K562 (cell line): ENCODE measurements around the gene GDNF. TPM values are rescaled to one million over a fixed set of nuclear protein-coding genes. Genes with fewer than 3 reads are reported as not detected.

Experiments
- FOXJ2 ChIP-seq: fragments of 200-800 bp; sonication (Bioruptor generic); IDR thresholded peaks from 2 replicates; pipeline ENCODE4 v1.6.1; 2016; ENCODE audit warnings: missing genetic modification characterization, missing compliant biosample characterization
- NR1H2 ChIP-seq: sonication (generic); formaldehyde crosslinking; IDR thresholded peaks from 2 replicates; pipeline ENCODE4 v1.4.0; 2020; ENCODE audit warnings: mild to moderate bottlenecking, missing genetic modification reagents
- PTTG1 ChIP-seq: fragments of 450-650 bp; IDR thresholded peaks from 2 replicates; pipeline ENCODE4 v1.6.1; 2016; ENCODE audit warnings: low read depth, mild to moderate bottlenecking, missing genetic modification characterization, missing compliant biosample characterization
- SLC30A9 ChIP-seq: fragments of 250-450 bp; sonication (Bioruptor Pico); IDR thresholded peaks from 2 replicates; pipeline ENCODE4 v1.8.0; 2022; ENCODE audit warnings: mild to moderate bottlenecking, moderate library complexity
- TBP ChIP-seq: optimal IDR thresholded peaks from 2 replicates; pipeline ENCODE3; 2011; ENCODE audit warnings: low read depth, low read length, improper control_type of control experiment
- THRA ChIP-seq: fragments of 450-650 bp; IDR thresholded peaks from 2 replicates; pipeline ENCODE4 v1.6.1; 2017; ENCODE audit warnings: mild to moderate bottlenecking, moderate library complexity
- XRCC3 ChIP-seq: fragments of 450-650 bp; IDR thresholded peaks from 2 replicates; pipeline ENCODE4 v1.6.1; 2017; ENCODE audit warnings: mild to moderate bottlenecking, moderate library complexity
- ZBED1 ChIP-seq: IDR thresholded peaks from 2 replicates; pipeline ENCODE4 v1.6.1; 2014
- ZBTB1 ChIP-seq: sonication (generic); formaldehyde crosslinking; IDR thresholded peaks from 2 replicates; pipeline ENCODE4 v1.8.1; 2023; ENCODE audit warnings: missing genetic modification reagents, low read depth, mild to moderate bottlenecking, borderline replicate concordance
- ZBTB11 ChIP-seq, 3 experiments: fragments of 200-800 bp in 1 of 3; fragments of 250-450 bp in 1 of 3; fragments of 450-650 bp in 1 of 3; sonication (Bioruptor Pico) in 1 of 3; sonication (Bioruptor generic) in 1 of 3; formaldehyde crosslinking in 1 of 3; IDR thresholded peaks; 2 replicates each; pipeline versions ENCODE4 v1.6.1 to v1.8.0; 2016 to 2022; ENCODE audit warnings: mild to moderate bottlenecking in 2 of 3, missing genetic modification characterization in 2 of 3, missing compliant biosample characterization in 1 of 3, moderate library complexity in 1 of 3
- ZFP91 ChIP-seq: sonication (generic); formaldehyde crosslinking; IDR thresholded peaks from 2 replicates; pipeline ENCODE4 v1.8.0; 2022; ENCODE audit warnings: mild to moderate bottlenecking, missing genetic modification reagents
- ZNF12 ChIP-seq: sonication (generic); formaldehyde crosslinking; IDR thresholded peaks from 2 replicates; pipeline ENCODE4 v1.4.0; 2020; ENCODE audit warnings: mild to moderate bottlenecking, missing genetic modification reagents
- ZNF224 ChIP-seq: sonication (generic); formaldehyde crosslinking; IDR thresholded peaks from 2 replicates; pipeline ENCODE4 v1.8.0; 2022; ENCODE audit warnings: mild to moderate bottlenecking, missing genetic modification reagents
- ZNF347 ChIP-seq: fragments of 450-650 bp; formaldehyde crosslinking; IDR thresholded peaks from 2 replicates; pipeline ENCODE4 v1.4.0; 2020; ENCODE audit warnings: low read depth, mild to moderate bottlenecking, moderate library complexity
- polyA plus RNA-seq, 8 experiments: library from polyadenylated mRNA; depleted of rRNA in 4 of 8; stranded (reverse) in 5 of 8; unstranded in 3 of 8; fragments of >200 nt; fragmentation: Nextera tagmentation in 2 of 8; fragmentation: Illumina TruSeq in 1 of 8; extraction: Ambion mirVana in 2 of 8; extraction: Trizol in 1 of 8; gene quantifications; 2 replicates each; pipeline versions ENCODE4 v1.2.1 to v1.2.3, GENCODE V29; 2011 to 2014; ENCODE audit warnings: inconsistent platforms in 1 of 8, missing spikeins in 1 of 8
- total RNA-seq, 7 experiments: library from RNA; depleted of rRNA in 6 of 7; stranded (reverse); fragments of >200 nt in 6 of 7; fragmentation: Illumina TruSeq in 2 of 7; extraction: Trizol in 2 of 7; gene quantifications; 2 replicates each; pipeline versions ENCODE4 v1.2.1 to v1.2.3, GENCODE V29; 2011 to 2021; ENCODE audit warnings: low replicate concordance in 1 of 7
- TF ChIP-seq, protein P1 (sequence below): fragments of 450-650 bp; IDR thresholded peaks from 2 replicates; pipeline ENCODE4 v1.6.1; 2016
- TF ChIP-seq, protein P2 (sequence below), 3 experiments: fragments of 200-800 bp in 1 of 3; sonication (Bioruptor generic) in 1 of 3; sonication (generic) in 1 of 3; formaldehyde crosslinking in 1 of 3; IDR thresholded peaks; 2 replicates each; pipeline versions ENCODE4 v1.6.1 to v1.8.0; 2016 to 2022; ENCODE audit warnings: mild to moderate bottlenecking in 2 of 3, missing compliant biosample characterization in 2 of 3, missing genetic modification characterization in 2 of 3, missing genetic modification reagents in 1 of 3

Gene GDNF
- total and polyA plus RNA-seq, 9 of the 15 experiments (the other 6 are each of a cell fraction or from before 2014, with no cell fraction given), result not detected

DNA sequence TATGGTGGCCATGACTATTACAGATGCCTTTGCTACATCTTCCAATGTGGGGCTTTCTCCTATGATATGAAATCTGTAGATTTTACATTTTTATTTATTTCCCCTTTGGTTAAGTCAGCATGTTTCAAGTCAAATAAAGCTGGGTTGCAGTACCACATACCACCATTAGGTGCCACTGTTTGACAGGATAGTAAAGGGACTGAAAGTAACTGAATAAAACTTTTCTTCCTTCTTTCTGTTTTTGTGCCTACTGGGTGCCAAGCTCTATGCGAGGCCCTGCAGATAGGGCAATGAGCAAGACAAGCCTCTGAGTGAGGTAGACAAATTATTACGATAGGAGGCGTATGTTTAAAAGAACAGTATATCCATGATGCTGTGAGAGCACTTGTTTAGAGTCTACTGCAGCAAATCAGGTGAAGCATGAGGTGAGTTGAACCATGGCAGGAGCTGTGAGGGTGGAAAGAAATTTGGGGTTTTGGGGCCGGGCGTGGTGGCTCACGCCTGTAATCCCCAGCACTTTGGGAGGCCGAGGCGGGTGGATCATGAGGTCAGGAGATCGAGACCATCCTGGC lies 64.8 kb downstream of the GDNF start (continued):
- TF ChIP-seq, protein P1, sequence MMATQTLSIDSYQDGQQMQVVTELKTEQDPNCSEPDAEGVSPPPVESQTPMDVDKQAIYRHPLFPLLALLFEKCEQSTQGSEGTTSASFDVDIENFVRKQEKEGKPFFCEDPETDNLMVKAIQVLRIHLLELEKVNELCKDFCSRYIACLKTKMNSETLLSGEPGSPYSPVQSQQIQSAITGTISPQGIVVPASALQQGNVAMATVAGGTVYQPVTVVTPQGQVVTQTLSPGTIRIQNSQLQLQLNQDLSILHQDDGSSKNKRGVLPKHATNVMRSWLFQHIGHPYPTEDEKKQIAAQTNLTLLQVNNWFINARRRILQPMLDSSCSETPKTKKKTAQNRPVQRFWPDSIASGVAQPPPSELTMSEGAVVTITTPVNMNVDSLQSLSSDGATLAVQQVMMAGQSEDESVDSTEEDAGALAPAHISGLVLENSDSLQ, result no peak
- TF ChIP-seq ZNF347 (CRISPR knock-in tag) (no peak), SLC30A9 (CRISPR knock-in tag) (no peak), ZBTB1 (CRISPR knock-in tag) (no peak), PTTG1 (no peak), THRA (no peak), ZFP91 (CRISPR knock-in tag) (no peak), ZBED1 (no peak), ZNF12 (CRISPR knock-in tag) (no peak), TBP (no peak), ZNF224 (CRISPR knock-in tag) (no peak), FOXJ2 (tag) (no peak), NR1H2 (CRISPR knock-in tag) (no peak), XRCC3 (peak; percentile 23; the same call in 1 of the 2 replicates), ZBTB11 (CRISPR knock-in tag; IDR thresholded peaks at IDR 0.05) (no peak)
- TF ChIP-seq, protein P2, sequence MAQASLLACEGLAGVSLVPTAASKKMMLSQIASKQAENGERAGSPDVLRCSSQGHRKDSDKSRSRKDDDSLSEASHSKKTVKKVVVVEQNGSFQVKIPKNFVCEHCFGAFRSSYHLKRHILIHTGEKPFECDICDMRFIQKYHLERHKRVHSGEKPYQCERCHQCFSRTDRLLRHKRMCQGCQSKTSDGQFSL (CRISPR knock-in tag; IDR thresholded peaks at IDR 0.05), result no peak
- TF ChIP-seq, protein P2 (tag; IDR thresholded peaks at IDR 0.05), result no peak
